Neural progenitor cell (in vitro differentiated cells): ENCODE data around the gene EXOC4. TPM values are rescaled to one million over a fixed set of nuclear protein-coding genes. Genes with fewer than 3 reads are reported as not detected.

Experiments used
- DNase-seq: peaks from one replicate; pipeline ENCODE4 v3.0.0-alpha.2; 2016; ENCODE audit warnings: low spot score
- H2AFZ ChIP-seq: fragments of 200-600 bp; sonication (generic); replicated peaks from 2 replicates; pipeline ENCODE4 v1.6.1; 2016; ENCODE audit warnings: antibody characterized with exemption
- H3F3A ChIP-seq: fragments of 200-600 bp; sonication (generic); 2 replicates; pipeline ENCODE4 v1.6.1; 2016; ENCODE audit warnings: antibody characterized with exemption, low read depth
- H3K27ac ChIP-seq: fragments of 200-600 bp; sonication (generic); 2 replicates; pipeline ENCODE4 v1.5.1; 2016; ENCODE audit warnings: mild to moderate bottlenecking
- H3K27me3 ChIP-seq: fragments of 200-600 bp; sonication (generic); 2 replicates; pipeline ENCODE4 v1.6.1; 2016; ENCODE audit warnings: mild to moderate bottlenecking, moderate library complexity
- H3K36me3 ChIP-seq: fragments of 200-600 bp; sonication (generic); 2 replicates; pipeline ENCODE4 v1.5.1; 2016
- H3K4me1 ChIP-seq: fragments of 200-600 bp; sonication (generic); 2 replicates; pipeline ENCODE4 v1.6.1; 2016; ENCODE audit warnings: mixed run types
- H3K4me2 ChIP-seq: fragments of 200-600 bp; sonication (generic); 2 replicates; pipeline ENCODE4 v1.6.1; 2016
- H3K4me3 ChIP-seq: fragments of 200-600 bp; sonication (generic); 2 replicates; pipeline ENCODE4 v1.5.1; 2016
- H3K79me2 ChIP-seq: fragments of 200-600 bp; sonication (generic); 2 replicates; pipeline ENCODE4 v1.6.1; 2016; ENCODE audit warnings: low read depth
- H3K9ac ChIP-seq: fragments of 200-600 bp; sonication (generic); 2 replicates; pipeline ENCODE4 v1.6.1; 2016
- H3K9me3 ChIP-seq: fragments of 200-600 bp; sonication (generic); 2 replicates; pipeline ENCODE4 v1.5.1; 2016; ENCODE audit warnings: low read depth
- H4K20me1 ChIP-seq: fragments of 200-600 bp; sonication (generic); 2 replicates; pipeline ENCODE4 v1.6.1; 2016; ENCODE audit warnings: low read depth
- H3K27ac Mint-ChIP-seq: 3 replicates; pipeline ENCODE4 v1.8.0; 2021; ENCODE audit warnings: mixed read lengths
- H3K27me3 Mint-ChIP-seq: 2 replicates; pipeline ENCODE4 v1.8.0; 2022; ENCODE audit warnings: low read depth, mild to moderate bottlenecking, inconsistent platforms, moderate library complexity, mixed read lengths; ENCODE audit not compliant: insufficient read depth
- H3K36me3 Mint-ChIP-seq: 3 replicates; pipeline ENCODE4 v1.8.0; 2021; ENCODE audit warnings: mixed read lengths
- H3K4me1 Mint-ChIP-seq: 3 replicates; pipeline ENCODE4 v1.8.0; 2021; ENCODE audit warnings: mixed read lengths
- H3K4me3 Mint-ChIP-seq: 3 replicates; pipeline ENCODE4 v1.8.0; 2021; ENCODE audit warnings: mild to moderate bottlenecking, moderate library complexity, mixed read lengths
- H3K9me3 Mint-ChIP-seq: 3 replicates; pipeline ENCODE4 v1.8.0; 2020; ENCODE audit warnings: mixed read lengths
- EZH2 ChIP-seq: fragments of 200-600 bp; sonication (generic); IDR thresholded peaks from 2 replicates; pipeline ENCODE4 v1.6.1; 2017; ENCODE audit warnings: antibody characterized with exemption, mild to moderate bottlenecking, moderate library complexity
- EZH2phosphoT487 ChIP-seq: fragments of 200-600 bp; sonication (generic); IDR thresholded peaks from 2 replicates; pipeline ENCODE4 v1.6.1; 2017; ENCODE audit warnings: antibody characterized with exemption
- total RNA-seq: library from RNA; depleted of rRNA; stranded (reverse); fragments of >200 nt; gene quantifications from 2 replicates; pipeline ENCODE4 v1.2.3, GENCODE V29; 2015; ENCODE audit warnings: low replicate concordance
- TF ChIP-seq, protein P1 (sequence below): fragments of 200-600 bp; sonication (generic); IDR thresholded peaks from 2 replicates; pipeline ENCODE4 v1.5.1; 2017; ENCODE audit warnings: antibody characterized with exemption, mild to moderate bottlenecking

Gene EXOC4
- total RNA-seq, 1 donor from 2014 or later = 129 TPM

- Histone ChIP-seq H3K4me2 (no peak overlapping the region), H4K20me1 (no peaks in the 10 kb centered on the region), H3K9me3 (no peaks in the 10 kb centered on the region), H3K4me3 (no peak overlapping the region), H3K27me3 (no peaks in the 10 kb centered on the region), H3F3A (no peaks in the 10 kb centered on the region), H2AFZ (no peak overlapping the region), H3K27ac (no peak overlapping the region), H3K9ac (no peak overlapping the region), H3K79me2 (no peaks in the 10 kb centered on the region), H3K4me1 (peaks cover 4% of the 10 kb centered on the region), H3K36me3 (no peaks in the 10 kb centered on the region)
- peaks cover 2% of the 10 kb centered on the region for H3K27me3 Mint-ChIP-seq
- TF ChIP-seq EZH2phosphoT487 = no peak
- TF ChIP-seq, protein P1, sequence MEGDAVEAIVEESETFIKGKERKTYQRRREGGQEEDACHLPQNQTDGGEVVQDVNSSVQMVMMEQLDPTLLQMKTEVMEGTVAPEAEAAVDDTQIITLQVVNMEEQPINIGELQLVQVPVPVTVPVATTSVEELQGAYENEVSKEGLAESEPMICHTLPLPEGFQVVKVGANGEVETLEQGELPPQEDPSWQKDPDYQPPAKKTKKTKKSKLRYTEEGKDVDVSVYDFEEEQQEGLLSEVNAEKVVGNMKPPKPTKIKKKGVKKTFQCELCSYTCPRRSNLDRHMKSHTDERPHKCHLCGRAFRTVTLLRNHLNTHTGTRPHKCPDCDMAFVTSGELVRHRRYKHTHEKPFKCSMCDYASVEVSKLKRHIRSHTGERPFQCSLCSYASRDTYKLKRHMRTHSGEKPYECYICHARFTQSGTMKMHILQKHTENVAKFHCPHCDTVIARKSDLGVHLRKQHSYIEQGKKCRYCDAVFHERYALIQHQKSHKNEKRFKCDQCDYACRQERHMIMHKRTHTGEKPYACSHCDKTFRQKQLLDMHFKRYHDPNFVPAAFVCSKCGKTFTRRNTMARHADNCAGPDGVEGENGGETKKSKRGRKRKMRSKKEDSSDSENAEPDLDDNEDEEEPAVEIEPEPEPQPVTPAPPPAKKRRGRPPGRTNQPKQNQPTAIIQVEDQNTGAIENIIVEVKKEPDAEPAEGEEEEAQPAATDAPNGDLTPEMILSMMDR = no peak
- no peak for TF ChIP-seq EZH2
- no peak for DNase-seq
- no peaks in the 10 kb centered on the region for H3K9me3 Mint-ChIP-seq
- H3K4me3 Mint-ChIP-seq = no peak overlapping the region
- H3K36me3 Mint-ChIP-seq = no peaks in the 10 kb centered on the region
- H3K4me1 Mint-ChIP-seq = peaks cover 8% of the 10 kb centered on the region
- H3K27ac Mint-ChIP-seq = no peak overlapping the region
These were observed 498.2 kb downstream of the EXOC4 start for GRCh38 chr7:133751079-133751478.

GRCh38 chr7:133753513-133753912 is 500.6 kb downstream of the EXOC4 start:
- Histone ChIP-seq H3K27ac (no peak overlapping the region), H4K20me1 (no peaks in the 10 kb centered on the region), H3K9ac (no peak overlapping the region), H3K79me2 (no peaks in the 10 kb centered on the region), H3K9me3 (no peaks in the 10 kb centered on the region), H3K36me3 (no peaks in the 10 kb centered on the region), H2AFZ (no peak overlapping the region), H3K27me3 (no peaks in the 10 kb centered on the region), H3K4me1 (peaks cover 4% of the 10 kb centered on the region), H3K4me2 (no peak overlapping the region), H3F3A (no peaks in the 10 kb centered on the region), H3K4me3 (no peak overlapping the region)
- Mint-ChIP-seq H3K27ac (no peak overlapping the region), H3K9me3 (no peaks in the 10 kb centered on the region), H3K36me3 (no peaks in the 10 kb centered on the region), H3K4me1 (peaks cover 12% of the 10 kb centered on the region), H3K27me3 (peaks cover 2% of the 10 kb centered on the region), H3K4me3 (no peak overlapping the region)
- TF ChIP-seq, protein P1 = no peak
- TF ChIP-seq EZH2phosphoT487 = no peak
- no peak for TF ChIP-seq EZH2
- no peak for DNase-seq

DNA sequence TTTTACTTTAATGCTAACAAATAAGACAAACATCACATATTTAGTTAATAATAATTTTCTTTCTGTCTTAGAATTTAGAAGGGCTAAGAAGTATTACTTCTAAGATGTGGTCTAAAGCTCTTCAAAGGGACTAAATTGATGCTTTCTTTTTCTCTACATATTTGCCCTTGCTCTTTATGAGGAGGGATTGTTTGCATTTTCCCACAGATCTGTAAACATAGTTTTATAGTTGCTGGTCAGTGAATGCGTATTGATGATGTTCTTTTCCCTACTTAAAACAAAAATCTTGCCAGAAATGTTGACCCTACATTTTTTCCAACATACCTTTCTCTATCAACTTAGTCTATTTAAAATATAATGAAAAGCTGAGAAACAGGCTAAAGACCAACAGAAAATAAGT is 501.8 kb downstream of the EXOC4 start:
- TF ChIP-seq, protein P1 = no peak
- TF ChIP-seq EZH2phosphoT487 (no peak), EZH2 (no peak)
- peaks cover 12% of the 10 kb centered on the region for H3K4me1 Mint-ChIP-seq
- H3K4me1 ChIP-seq = peaks cover 4% of the 10 kb centered on the region
- H3K27me3 ChIP-seq = no peaks in the 10 kb centered on the region
- H3K27ac ChIP-seq = no peak overlapping the region
- H3K27me3 Mint-ChIP-seq = peaks cover 2% of the 10 kb centered on the region
- H3K4me3 ChIP-seq = no peak overlapping the region
- no peak overlapping the region for H3K4me3 Mint-ChIP-seq
- no peaks in the 10 kb centered on the region for H4K20me1 ChIP-seq
- no peaks in the 10 kb centered on the region for H3K79me2 ChIP-seq
- H3K27ac Mint-ChIP-seq = no peak overlapping the region
- no peaks in the 10 kb centered on the region for H3K9me3 ChIP-seq
- no peaks in the 10 kb centered on the region for H3F3A ChIP-seq
- H3K9me3 Mint-ChIP-seq = no peaks in the 10 kb centered on the region
- H3K9ac ChIP-seq = no peak overlapping the region
- no peaks in the 10 kb centered on the region for H3K36me3 ChIP-seq
- no peak overlapping the region for H2AFZ ChIP-seq
- no peaks in the 10 kb centered on the region for H3K36me3 Mint-ChIP-seq
- no peak overlapping the region for H3K4me2 ChIP-seq
- DNase-seq = no peak
